OCI-LY3 (cell line): Measurements from ENCODE around the gene UNC5B.

ENCODE experiments used
- H2AFZ ChIP-seq: fragments of 200-600, 300-600 bp; shearing (Covaris generic); 2 replicates; pipeline ENCODE4 v1.6.0; 2014; ENCODE audit warnings: antibody characterized with exemption, low read depth, low read length
- H3K27ac ChIP-seq: fragments of 200-600, 300-600 bp; sonication (generic); 2 replicates; pipeline ENCODE4 v1.5.1; 2014; ENCODE audit warnings: mild to moderate bottlenecking, low read length, moderate library complexity, mixed read lengths
- H3K27me3 ChIP-seq: fragments of 200-600, 300-600 bp; sonication (generic); 2 replicates; pipeline ENCODE4 v1.6.1; 2014; ENCODE audit warnings: low read depth, low read length, mixed read lengths
- H3K36me3 ChIP-seq: fragments of 200-600, 300-600 bp; sonication (generic); replicated peaks from 2 replicates; pipeline ENCODE3; 2014; ENCODE audit warnings: low read depth, low read length, mixed read lengths
- H3K4me1 ChIP-seq: fragments of 300-600, 200-600 bp; sonication (generic); 2 replicates; pipeline ENCODE4 v1.6.1; 2014; ENCODE audit warnings: low read length, mixed read lengths
- H3K4me2 ChIP-seq: fragments of 200-600, 300-600 bp; sonication (generic); 2 replicates; pipeline ENCODE4 v1.6.1; 2014; ENCODE audit warnings: low read length, mixed read lengths
- H3K4me3 ChIP-seq: fragments of 300-600, 200-600 bp; sonication (generic); 2 replicates; pipeline ENCODE4 v1.5.1; 2014; ENCODE audit warnings: antibody characterized with exemption, mild to moderate bottlenecking, low read length, moderate library complexity
- H3K79me2 ChIP-seq: fragments of 300-600, 200-600 bp; shearing (Covaris generic); 2 replicates; pipeline ENCODE4 v1.6.1; 2014; ENCODE audit warnings: mild to moderate bottlenecking, low read length, mixed read lengths
- H3K9ac ChIP-seq: fragments of 300-600, 200-600 bp; shearing (Covaris generic); 2 replicates; pipeline ENCODE4 v1.6.0; 2014; ENCODE audit warnings: mild to moderate bottlenecking, low read length, moderate library complexity
- H3K9me3 ChIP-seq: fragments of 200-600, 300-600 bp; shearing (Covaris generic); 2 replicates; pipeline ENCODE4 v1.6.1; 2014; ENCODE audit warnings: low read length, mixed read lengths; ENCODE audit not compliant: insufficient read depth
- H4K20me1 ChIP-seq: fragments of 200-600, 300-600 bp; sonication (generic); 2 replicates; pipeline ENCODE4 v1.6.1; 2016; ENCODE audit warnings: low read length, mixed read lengths; ENCODE audit not compliant: insufficient read depth
- CTCF ChIP-seq: fragments of 200-600, 300-600 bp; sonication (generic); IDR thresholded peaks from 2 replicates; pipeline ENCODE4 v1.5.1; 2014; ENCODE audit warnings: antibody characterized with exemption, low read length, low read depth
- EZH2phosphoT487 ChIP-seq: fragments of 200-600 bp; shearing (Covaris generic); IDR thresholded peaks from 2 replicates; pipeline ENCODE4 v1.6.1; 2018; ENCODE audit warnings: antibody characterized with exemption, mixed run types, low read depth

UNC5B gene

DNA sequence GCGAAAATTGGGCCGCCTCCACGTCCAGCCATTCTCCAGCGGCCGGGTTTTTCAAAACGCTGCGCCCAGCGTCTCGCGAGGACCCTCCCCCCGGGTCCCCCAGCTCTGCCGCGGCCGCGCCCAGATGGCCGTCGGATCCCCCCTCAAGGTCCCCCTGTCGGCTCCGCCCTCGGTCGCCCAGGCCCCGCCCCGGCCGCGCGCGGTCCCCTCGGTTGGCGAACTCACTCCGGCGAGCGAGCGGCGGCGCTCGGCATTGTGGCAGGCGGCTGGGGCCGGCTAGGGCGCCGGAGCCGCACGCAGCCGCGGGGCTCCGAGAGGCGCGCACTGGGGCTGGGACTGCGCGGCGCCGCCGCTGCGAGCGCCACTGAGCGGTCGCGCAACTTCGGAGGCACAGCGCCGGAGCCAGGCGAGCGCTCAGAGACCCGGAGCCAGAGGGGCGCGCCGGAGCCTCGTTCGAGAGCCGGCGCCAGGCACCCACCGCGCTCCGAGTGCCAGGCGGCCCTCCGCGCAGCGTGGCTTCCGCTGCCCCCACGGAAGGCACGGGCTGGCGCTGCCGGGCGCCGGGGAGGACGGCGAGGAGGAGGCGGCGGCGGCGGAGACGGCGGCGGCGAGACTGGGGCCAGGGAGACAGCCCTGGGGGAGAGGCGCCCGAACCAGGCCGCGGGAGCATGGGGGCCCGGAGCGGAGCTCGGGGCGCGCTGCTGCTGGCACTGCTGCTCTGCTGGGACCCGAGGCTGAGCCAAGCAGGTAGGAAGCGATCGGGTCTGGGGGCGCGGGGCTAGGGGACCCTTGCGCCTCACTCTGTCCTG is at the start of gene UNC5B:
UNC5B (plus strand) TSS at position 253 of the 809 bp plus-strand sequence; CDS start at position 669, 416 bp downstream.
- H3K9me3 ChIP-seq: no peaks in the 10 kb centered on the region
- H3K4me1 ChIP-seq: no peaks in the 10 kb centered on the region
- H3K36me3 ChIP-seq: no peaks in the 10 kb centered on the region
- no peaks in the 10 kb centered on the region for H4K20me1 ChIP-seq
- no peak within 1 kb of the TSS for H2AFZ ChIP-seq
- H3K79me2 ChIP-seq: no peaks in the 10 kb centered on the region
- no peak for TF ChIP-seq EZH2phosphoT487
- no peak for TF ChIP-seq CTCF
- peaks cover 25% of the 10 kb centered on the region for H3K27me3 ChIP-seq
- H3K4me3 ChIP-seq: peak within 1 kb of the TSS; percentile 74
- H3K9ac ChIP-seq: peak within 1 kb of the TSS; percentile 37; the same call in 1 of the 2 replicates
- peak within 1 kb of the TSS; percentile 72 for H3K4me2 ChIP-seq
- no peak within 1 kb of the TSS for H3K27ac ChIP-seq

- H3K4me2 ChIP-seq: no peak overlapping the region
- no peak overlapping the region for H2AFZ ChIP-seq
- no peak for TF ChIP-seq EZH2phosphoT487
- no peak for TF ChIP-seq CTCF
- no peaks in the 10 kb centered on the region; the same call in 1 of the 2 replicates for H3K27me3 ChIP-seq
- no peaks in the 10 kb centered on the region for H4K20me1 ChIP-seq
- H3K4me3 ChIP-seq: no peak overlapping the region
- H3K9me3 ChIP-seq: no peaks in the 10 kb centered on the region
- H3K79me2 ChIP-seq: no peaks in the 10 kb centered on the region
- H3K4me1 ChIP-seq: no peaks in the 10 kb centered on the region
- no peak overlapping the region for H3K27ac ChIP-seq
- no peaks in the 10 kb centered on the region for H3K36me3 ChIP-seq
- no peak overlapping the region for H3K9ac ChIP-seq
Measured at GRCh38 chr10:71173466-71173865, 38.9 kb upstream of the UNC5B start.

- H3K4me1 ChIP-seq: no peaks in the 10 kb centered on the region
- H4K20me1 ChIP-seq: no peaks in the 10 kb centered on the region
- H3K27ac ChIP-seq: no peak overlapping the region
- no peak overlapping the region for H3K9ac ChIP-seq
- no peaks in the 10 kb centered on the region for H3K9me3 ChIP-seq
- no peaks in the 10 kb centered on the region for H3K27me3 ChIP-seq
- H2AFZ ChIP-seq: no peak overlapping the region
- H3K36me3 ChIP-seq: no peaks in the 10 kb centered on the region
- H3K4me2 ChIP-seq: no peak overlapping the region
- TF ChIP-seq CTCF (no peak), EZH2phosphoT487 (no peak)
- H3K79me2 ChIP-seq: no peaks in the 10 kb centered on the region
- H3K4me3 ChIP-seq: no peak overlapping the region
Measured at GRCh38 chr10:71176661-71177060, 35.7 kb upstream of the UNC5B start.

DNA sequence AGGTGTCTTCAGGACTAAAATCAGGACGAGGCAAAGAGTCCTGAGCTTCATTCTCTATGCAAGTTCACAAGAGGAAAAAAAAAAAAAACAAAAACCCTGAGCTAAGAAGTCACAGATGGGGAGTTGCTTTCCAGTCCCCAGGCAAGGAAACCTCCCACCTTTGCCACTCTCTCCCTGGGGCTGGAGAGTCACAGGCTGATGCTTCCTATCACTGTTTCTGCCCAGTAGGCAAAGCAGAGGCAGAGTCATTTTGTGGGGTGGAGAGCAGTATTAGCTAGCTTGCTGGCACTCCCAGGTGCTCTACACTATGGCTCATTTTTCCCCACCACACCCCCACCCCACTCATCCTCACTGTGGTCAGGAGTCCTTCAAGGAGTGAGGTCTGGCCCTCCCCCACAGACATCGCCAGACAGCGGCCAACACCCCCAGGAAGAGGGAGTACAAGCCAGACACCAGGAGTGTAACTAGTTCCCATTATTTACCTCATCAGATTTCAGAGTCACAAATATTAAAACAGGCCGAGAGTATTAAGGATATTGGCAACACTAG is 34.6 kb upstream of the UNC5B start:
- TF ChIP-seq EZH2phosphoT487 (no peak), CTCF (no peak)
- no peak overlapping the region for H3K4me3 ChIP-seq
- H3K36me3 ChIP-seq: no peaks in the 10 kb centered on the region
- H3K4me2 ChIP-seq: no peak overlapping the region
- no peaks in the 10 kb centered on the region for H3K79me2 ChIP-seq
- H2AFZ ChIP-seq: no peak overlapping the region
- no peaks in the 10 kb centered on the region for H3K27me3 ChIP-seq
- H4K20me1 ChIP-seq: no peaks in the 10 kb centered on the region
- H3K4me1 ChIP-seq: no peaks in the 10 kb centered on the region
- no peak overlapping the region for H3K27ac ChIP-seq
- no peaks in the 10 kb centered on the region for H3K9me3 ChIP-seq
- no peak overlapping the region for H3K9ac ChIP-seq
